ENCODE measurements around the gene ADH4.
"Not testable (repeated sequence)": the region's sequence is repeated elsewhere in the genome, so short reads cannot be mapped to it uniquely, and the experiment has no call there.

DNA sequence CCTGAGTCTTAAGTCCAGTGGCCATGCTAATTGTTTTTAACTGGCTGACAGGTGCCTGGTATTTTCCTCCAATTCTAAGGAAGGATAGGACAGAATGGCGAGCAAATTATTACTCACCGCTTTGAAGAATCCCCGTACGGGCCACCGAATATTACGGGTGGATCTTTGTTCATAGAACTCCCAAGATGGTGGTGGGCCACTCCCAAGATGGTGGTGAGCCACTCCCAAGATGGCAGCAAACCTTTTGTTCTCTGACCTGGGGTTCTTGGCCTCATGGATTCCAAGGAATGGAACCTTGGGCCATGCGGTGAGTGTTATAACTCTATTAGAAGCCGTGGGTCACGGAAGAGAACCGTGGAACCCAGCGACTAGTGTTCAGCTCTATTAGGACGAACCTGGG, 34.8 kb downstream of the ADH4 start:
- TF ChIP-seq EZH2 (IDR thresholded peaks at IDR 0.05; ENCODE audit: borderline replicate concordance, low read length): not testable (repeated sequence)
- TF ChIP-seq, protein P1, sequence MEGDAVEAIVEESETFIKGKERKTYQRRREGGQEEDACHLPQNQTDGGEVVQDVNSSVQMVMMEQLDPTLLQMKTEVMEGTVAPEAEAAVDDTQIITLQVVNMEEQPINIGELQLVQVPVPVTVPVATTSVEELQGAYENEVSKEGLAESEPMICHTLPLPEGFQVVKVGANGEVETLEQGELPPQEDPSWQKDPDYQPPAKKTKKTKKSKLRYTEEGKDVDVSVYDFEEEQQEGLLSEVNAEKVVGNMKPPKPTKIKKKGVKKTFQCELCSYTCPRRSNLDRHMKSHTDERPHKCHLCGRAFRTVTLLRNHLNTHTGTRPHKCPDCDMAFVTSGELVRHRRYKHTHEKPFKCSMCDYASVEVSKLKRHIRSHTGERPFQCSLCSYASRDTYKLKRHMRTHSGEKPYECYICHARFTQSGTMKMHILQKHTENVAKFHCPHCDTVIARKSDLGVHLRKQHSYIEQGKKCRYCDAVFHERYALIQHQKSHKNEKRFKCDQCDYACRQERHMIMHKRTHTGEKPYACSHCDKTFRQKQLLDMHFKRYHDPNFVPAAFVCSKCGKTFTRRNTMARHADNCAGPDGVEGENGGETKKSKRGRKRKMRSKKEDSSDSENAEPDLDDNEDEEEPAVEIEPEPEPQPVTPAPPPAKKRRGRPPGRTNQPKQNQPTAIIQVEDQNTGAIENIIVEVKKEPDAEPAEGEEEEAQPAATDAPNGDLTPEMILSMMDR (conservative IDR thresholded peaks at IDR 0.05 in 1 of 2, IDR thresholded peaks at IDR 0.05 in 1 of 2; ENCODE audit: extremely low read depth in 1 of 2, insufficient read depth in 1 of 2, low read depth in 1 of 2, low read length in 2 of 2): not testable (repeated sequence)

All from mammary epithelial cell (primary cell).